ENCODE data around the gene LARGE1.

LARGE1 gene

GRCh38 chr22:33654173-33654895 is 265.9 kb downstream of the LARGE1 start:
- DNase-seq = no peak

- DNase-seq = no peak
Measured at GRCh38 chr22:33653532-33654063, 266.7 kb downstream of the LARGE1 start.

- no peak for DNase-seq
Measured at GRCh38 chr22:33652615-33653014, 267.7 kb downstream of the LARGE1 start.

- no peak for DNase-seq
Measured at GRCh38 chr22:33650244-33650643, 270.0 kb downstream of the LARGE1 start.

- DNase-seq = no peak
Measured at GRCh38 chr22:33648478-33648877, 271.8 kb downstream of the LARGE1 start.

GRCh38 chr22:33640900-33641299 is 279.4 kb downstream of the LARGE1 start:
- DNase-seq = no peak

GRCh38 chr22:33639588-33640254 is 280.6 kb downstream of the LARGE1 start:
- no peak for DNase-seq

GRCh38 chr22:33635766-33636165 is 284.5 kb downstream of the LARGE1 start:
- no peak for DNase-seq

- no peak for DNase-seq
Measured at GRCh38 chr22:33631777-33632176, 288.5 kb downstream of the LARGE1 start.

GRCh38 chr22:33625959-33626358 is 294.3 kb downstream of the LARGE1 start:
- no peak for DNase-seq

GRCh38 chr22:33620085-33620484 is 300.2 kb downstream of the LARGE1 start:
- no peak for DNase-seq

- DNase-seq = no peak
Measured at GRCh38 chr22:33606504-33606903, 313.8 kb downstream of the LARGE1 start.

GRCh38 chr22:33605666-33606065 is 314.6 kb downstream of the LARGE1 start:
- DNase-seq = no peak

- DNase-seq = no peak
Measured at GRCh38 chr22:33605221-33605620, 315.1 kb downstream of the LARGE1 start.

GRCh38 chr22:33601062-33601461 is 319.2 kb downstream of the LARGE1 start:
- DNase-seq = no peak

- DNase-seq = no peak
Measured at GRCh38 chr22:33600595-33600994, 319.7 kb downstream of the LARGE1 start.

GRCh38 chr22:33600113-33600512 is 320.2 kb downstream of the LARGE1 start:
- DNase-seq = no peak

GRCh38 chr22:33599596-33599995 is 320.7 kb downstream of the LARGE1 start:
- no peak for DNase-seq

GRCh38 chr22:33598821-33599220 is 321.5 kb downstream of the LARGE1 start:
- no peak for DNase-seq

- no peak for DNase-seq
Measured at GRCh38 chr22:33597274-33597985, 322.8 kb downstream of the LARGE1 start.

GRCh38 chr22:33593818-33594217 is 326.5 kb downstream of the LARGE1 start:
- no peak for DNase-seq

- no peak for DNase-seq
Measured at GRCh38 chr22:33591946-33592345, 328.3 kb downstream of the LARGE1 start.

GRCh38 chr22:33589297-33589696 is 331.0 kb downstream of the LARGE1 start:
- DNase-seq = no peak

GRCh38 chr22:33588860-33589259 is 331.4 kb downstream of the LARGE1 start:
- no peak for DNase-seq
